ENCODE results near the gene PTGR3. TPM values are rescaled to one million over a fixed set of nuclear protein-coding genes. Genes with fewer than 3 reads are reported as not detected.

PTGR3 gene
- polyA plus RNA-seq, 1 donor: 40.0 TPM

GRCh38 chr18:75215663-75216062, 6.7 kb upstream of the PTGR3 start:
- DNase-seq (ENCODE audit: low read depth): no peak

- DNase-seq (ENCODE audit: low read depth): no peak
These were observed 6.0 kb upstream of the PTGR3 start for GRCh38 chr18:75214766-75215510.

- no peak for DNase-seq (ENCODE audit: low read depth)
These were observed 5.4 kb upstream of the PTGR3 start for GRCh38 chr18:75214332-75214690.

DNA sequence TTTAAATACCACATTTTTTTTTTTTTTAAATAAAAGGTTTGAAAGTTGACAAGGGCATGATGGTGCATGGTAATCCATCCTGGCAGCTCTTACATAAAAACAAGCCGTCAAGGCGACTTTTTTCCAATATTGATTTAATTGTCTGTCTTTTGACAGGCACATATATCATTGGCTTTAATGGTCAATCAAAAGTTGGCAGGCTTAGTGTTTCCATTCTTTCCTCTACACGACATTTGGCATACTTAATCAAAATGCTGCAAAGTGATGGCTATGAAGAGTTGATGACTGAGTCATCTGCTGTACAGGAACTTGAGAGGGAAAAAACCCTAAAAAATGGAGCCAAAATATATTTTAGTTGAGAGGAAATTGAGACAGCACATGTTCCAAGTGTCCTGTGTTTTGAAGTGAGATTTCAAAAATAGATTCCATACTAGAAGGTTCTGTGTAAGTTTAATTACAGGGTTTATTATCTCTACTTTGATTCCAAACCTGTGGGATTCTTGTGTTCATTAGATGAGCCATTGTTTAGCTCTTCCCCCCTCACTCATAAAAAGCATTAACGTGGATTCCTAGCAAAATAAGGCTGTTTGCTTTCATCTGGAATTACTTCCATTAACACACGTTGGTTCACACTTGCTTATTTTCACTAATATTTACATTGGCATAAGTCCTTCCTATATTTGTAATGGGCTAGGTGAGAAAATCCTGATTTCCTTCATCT, 4.8 kb upstream of the PTGR3 start:
- DNase-seq (ENCODE audit: low read depth): no peak

GRCh38 chr18:75212751-75213090, 3.8 kb upstream of the PTGR3 start:
- DNase-seq (ENCODE audit: low read depth): no peak

DNA sequence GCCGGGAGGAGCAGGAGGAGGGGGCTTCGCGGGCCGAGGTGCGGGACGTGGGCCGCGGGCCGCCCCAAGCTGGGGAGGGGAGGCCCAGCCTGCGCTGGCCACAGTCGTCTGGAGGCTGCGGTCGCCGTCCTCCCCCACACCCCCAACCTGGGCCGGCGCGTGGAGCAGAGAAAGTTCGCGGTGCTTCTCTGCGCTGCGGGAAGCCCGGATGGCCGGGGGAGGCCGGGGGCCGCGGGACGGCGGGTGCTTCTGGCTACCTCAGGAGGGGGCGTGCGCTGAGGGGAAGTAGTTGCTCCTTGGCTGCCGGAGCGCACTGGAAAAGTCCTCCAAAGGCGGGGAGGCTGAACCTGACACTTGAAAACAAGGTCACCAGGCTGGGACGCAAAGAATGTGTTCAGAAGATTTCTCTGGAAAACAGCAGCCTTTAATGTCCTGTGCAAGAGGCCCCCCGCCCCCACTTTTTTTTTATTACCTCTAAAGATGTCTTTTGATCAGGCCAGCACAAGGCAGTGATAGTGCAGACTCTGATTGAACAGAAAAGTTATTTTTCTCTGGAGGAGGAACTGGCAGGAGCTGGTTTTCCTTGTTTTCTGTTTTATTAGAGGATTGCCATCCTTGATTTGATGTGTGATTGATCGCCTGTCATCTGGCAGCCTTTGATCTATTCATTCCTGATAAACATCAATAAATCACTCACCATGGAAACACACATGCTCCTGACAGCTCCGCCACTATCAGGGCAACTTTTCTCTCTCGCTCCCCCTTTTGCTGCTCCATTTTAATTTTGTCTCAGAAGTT, 3.2 kb upstream of the PTGR3 start:
- no peak for DNase-seq (ENCODE audit: low read depth)

- no peak for DNase-seq (ENCODE audit: low read depth)
These were observed 2.6 kb upstream of the PTGR3 start for GRCh38 chr18:75211626-75211952.

- no peak for DNase-seq (ENCODE audit: low read depth)
These were observed 2.2 kb upstream of the PTGR3 start for GRCh38 chr18:75211002-75211621.

DNA sequence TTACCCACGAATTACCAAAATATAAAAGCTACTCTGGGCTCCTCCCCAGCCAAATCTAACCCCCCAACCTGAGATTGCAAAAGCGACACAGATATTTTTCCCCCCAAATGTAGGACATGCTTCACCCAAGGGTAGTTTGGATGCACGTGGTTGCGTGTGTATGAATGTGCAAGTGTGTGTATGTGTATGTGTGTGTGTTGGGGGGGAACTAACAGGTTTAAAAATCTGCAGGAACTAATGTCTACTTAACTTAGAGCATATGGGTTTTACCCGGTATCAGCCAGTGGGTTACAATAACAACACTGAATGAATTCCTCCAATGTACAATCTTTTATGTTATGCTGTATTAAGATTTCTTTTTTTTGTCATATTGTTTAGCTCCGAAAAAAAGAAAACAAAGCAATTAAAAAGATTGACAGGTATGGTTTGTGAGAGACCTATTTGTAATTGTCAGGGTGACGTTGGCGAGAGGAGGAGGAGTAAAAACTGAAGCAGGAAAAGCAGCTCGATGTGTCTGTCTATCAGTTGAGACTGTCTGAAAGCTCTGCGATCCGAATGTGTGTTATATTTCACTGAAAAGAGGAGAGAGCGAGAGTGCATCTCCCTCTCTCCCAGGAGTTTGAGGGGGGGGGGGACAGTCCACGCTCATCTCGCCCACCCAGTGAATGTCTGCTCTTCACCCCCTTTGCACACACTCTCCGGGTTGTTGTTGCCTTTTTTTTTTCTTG, 1.5 kb upstream of the PTGR3 start, which contains the start of gene TSHZ1:
Gene TSHZ1 (plus strand): TSS at position 524 of the 728 bp plus-strand sequence. CDS start 1,080 bp downstream, outside the sequence.
- peak; percentile 85 for DNase-seq (ENCODE audit: low read depth)

DNA sequence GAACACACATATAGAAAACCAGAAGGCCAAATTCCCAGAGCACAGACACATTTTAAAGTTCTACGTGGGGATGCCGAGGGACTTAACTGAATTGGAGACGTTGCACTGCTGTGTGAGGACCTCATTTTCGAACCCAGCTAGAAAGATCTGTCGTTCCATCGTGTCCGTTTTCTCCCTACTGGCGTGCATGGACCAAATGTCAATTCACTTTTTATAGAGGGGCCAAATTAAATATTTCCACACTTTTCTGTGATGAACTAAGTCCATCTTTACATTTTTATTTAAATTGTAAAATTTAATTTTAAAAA, 966 bp upstream of the PTGR3 start:
- no peak for DNase-seq (ENCODE audit: low read depth)

- no peak for DNase-seq (ENCODE audit: low read depth)
These were observed 157 bp downstream of the PTGR3 start for GRCh38 chr18:75208836-75209128.

DNA sequence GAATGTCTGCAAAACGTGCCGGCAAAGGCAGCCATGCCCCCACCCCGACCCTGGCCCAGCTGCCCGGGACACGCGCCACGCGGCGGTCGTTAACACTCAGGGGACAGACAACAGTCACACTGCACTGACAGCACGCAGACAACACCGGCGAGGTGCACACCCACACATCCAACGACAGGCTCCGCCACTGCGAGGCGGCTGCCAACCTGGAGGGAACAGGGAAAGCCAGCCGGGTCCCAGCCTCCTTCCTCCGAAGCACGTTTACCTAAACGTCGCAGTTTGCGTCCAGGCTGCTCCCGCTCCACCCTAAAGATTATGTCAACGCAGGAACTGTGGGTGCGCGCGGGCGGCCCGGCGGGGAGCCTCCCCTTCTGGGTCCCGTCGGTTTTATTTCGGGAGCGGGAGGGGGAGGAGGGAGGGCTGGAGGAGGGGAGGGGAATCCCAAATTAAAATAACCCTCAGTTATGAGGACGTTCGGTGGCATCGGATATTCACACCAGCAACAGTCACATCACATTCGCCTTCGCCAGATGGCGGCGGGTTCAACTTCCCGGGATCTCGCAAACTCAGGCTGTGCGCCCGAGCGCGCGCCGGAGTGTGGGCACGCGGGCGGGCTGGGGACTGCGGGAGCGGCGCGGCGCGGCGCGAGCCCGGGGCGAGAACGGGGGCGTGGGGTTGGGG, 644 bp downstream of the PTGR3 start:
- DNase-seq (ENCODE audit: low read depth): no peak

- no peak for DNase-seq (ENCODE audit: low read depth)
These were observed 1.4 kb downstream of the PTGR3 start for GRCh38 chr18:75207310-75208154.

DNA sequence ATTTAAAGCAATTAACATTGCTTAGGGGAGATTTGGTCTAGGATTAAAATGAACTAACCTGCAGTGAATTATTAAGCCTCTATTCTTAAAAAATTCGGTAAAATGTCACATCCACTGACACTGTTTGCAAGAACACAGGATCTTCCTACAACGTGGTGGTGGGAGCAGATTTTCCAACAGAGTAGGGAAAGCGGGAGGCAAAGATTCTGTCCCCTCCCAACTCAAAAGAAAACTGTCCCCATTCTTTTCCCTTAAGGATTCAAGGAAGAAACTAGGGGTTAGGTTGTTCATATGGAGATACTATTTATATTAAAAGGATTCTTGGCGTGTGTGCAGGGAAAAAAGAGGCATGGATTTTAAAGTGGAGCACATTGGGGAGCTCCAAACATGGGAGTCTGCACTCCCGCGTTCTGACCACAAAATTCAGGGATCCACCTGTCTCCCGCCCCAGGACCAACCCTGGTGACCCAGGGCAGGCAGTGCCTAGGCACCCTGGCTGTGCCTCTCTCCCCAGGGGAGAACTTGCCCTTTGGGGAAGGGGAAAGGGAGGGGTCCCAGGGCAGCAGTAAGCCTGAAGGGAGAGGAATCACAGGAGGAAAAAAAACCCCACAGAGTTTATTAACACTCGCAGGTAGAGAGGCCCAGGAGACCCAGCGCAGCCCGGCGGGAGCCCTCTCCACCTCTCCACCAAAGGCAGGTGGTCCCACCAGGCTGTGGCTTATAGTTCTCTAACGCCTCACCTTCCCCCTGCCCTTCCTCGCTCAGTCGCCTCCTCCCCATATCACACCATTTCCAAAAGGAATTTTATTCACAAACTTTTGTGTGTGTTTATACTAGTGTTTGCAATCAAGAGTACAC, 2.3 kb downstream of the PTGR3 start:
- DNase-seq (ENCODE audit: low read depth): no peak

DNA sequence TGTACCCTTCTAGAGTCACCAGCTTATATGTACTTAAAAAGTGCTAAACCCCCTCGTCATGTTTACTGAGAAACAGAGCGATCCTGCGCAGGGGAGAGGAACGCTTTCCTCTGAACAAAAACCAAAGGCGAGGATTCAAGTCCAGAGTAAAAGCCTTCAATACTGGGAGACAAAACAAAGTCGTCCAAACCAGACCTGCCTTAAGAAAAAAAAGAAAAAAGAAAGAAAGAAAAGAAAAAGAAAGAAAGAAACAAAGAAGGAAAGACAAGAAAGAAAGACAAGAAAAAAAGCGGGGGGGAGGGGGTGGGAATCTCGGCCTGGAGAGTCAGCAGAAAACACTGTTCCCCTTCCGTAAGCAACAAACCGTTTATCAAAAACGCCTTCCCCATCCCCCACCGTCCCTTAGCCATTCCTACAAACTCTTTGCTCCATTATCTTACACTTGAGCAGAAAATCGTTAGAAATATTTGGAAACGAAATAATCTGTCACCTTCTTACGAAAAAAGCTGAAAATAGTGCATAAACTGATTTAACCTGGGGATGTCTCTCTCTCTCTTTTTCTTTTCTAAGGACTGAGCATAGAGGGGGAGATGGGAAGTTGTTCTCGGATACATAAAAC, 3.3 kb downstream of the PTGR3 start:
- no peak for DNase-seq (ENCODE audit: low read depth)

DNA sequence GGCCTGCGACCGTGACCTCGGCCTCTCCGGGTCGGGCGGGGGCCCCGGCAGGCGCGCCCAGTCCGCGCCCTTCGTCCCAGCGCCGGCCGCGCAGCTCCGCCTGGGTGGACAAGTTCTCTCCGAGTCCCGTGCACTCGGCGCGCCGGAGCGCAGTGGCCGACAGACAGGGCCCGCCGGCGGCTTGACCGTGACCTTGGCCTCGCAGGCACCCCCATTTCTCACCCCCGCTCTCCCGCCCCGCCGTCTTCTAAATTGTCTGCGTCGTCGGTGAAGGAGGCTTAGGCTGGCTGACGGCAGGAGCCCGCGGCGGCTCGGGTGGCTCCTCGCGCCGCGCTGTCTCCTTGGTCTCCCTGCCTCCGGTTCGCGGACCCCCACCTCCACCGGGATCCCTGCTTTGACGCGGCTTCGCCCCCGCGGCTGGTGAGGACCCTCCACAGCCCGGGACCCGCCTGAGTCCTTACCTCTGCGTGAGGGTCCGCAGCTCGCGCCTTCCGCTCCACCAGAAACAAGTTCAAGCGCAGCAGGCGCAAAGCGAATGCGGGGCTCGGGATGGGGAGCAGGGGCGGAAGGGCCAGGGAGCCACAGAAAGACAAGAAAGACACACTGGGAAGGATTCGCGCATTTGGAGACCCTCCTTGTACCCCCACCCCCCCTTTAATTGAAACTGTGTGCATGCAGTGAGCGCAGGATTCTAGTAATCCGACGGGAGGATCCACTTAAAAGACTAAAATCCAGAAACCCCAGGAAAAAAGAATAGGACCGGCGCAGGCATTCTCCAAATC, 4.0 kb downstream of the PTGR3 start:
- no peak for DNase-seq (ENCODE audit: low read depth)

- DNase-seq (ENCODE audit: low read depth): no peak
These were observed 4.6 kb downstream of the PTGR3 start for GRCh38 chr18:75204269-75204731.

Data from forelimb muscle (tissue), 1 donor.